Measurements from ENCODE around the gene PIGU. TPM values are rescaled to one million over a fixed set of nuclear protein-coding genes. Genes with fewer than 3 reads are reported as not detected.

PIGU gene
- total RNA-seq, 4 donors from 2014 or later, result 13.6 to 21.7 (median 16.2) TPM

- Histone ChIP-seq H3K27me3 (no peaks in the 10 kb centered on the region), H3K4me1 (peaks cover 42% of the 10 kb centered on the region), H3K36me3 (peaks cover 15% of the 10 kb centered on the region), H3K4me3 (peak overlapping the region; percentile 59), H3K9me3 (no peaks in the 10 kb centered on the region), H3K27ac (peak overlapping the region; percentile 74)
- 0% methylated on average over 29 of the region's 64 CpGs for WGBS
- no peak for TF ChIP-seq CTCF (IDR thresholded peaks at IDR 0.05)
- TF ChIP-seq POLR2A (IDR thresholded peaks at IDR 0.05), result no peak
- peak in 1 of 3 donors; percentile 3 for TF ChIP-seq POLR2AphosphoS5 (IDR thresholded peaks at IDR 0.05)
- TF ChIP-seq EP300 (IDR thresholded peaks at IDR 0.05), result no peak
- peak; percentile 91 to 93 for DNase-seq (ENCODE audit: low spot score in 2 of 2)
Measured at GRCh38 chr20:34709044-34709830, 32.3 kb upstream of the PIGU start.

- peak in 1 of 2 donors; percentile 25 for TF ChIP-seq CTCF (IDR thresholded peaks at IDR 0.05)
- TF ChIP-seq EP300 (IDR thresholded peaks at IDR 0.05), result no peak
- no peak for TF ChIP-seq POLR2A (IDR thresholded peaks at IDR 0.05)
- no peak for TF ChIP-seq POLR2AphosphoS5 (IDR thresholded peaks at IDR 0.05)
- Histone ChIP-seq H3K4me3 (peak overlapping the region; percentile 59), H3K27ac (peak overlapping the region; percentile 74), H3K9me3 (no peaks in the 10 kb centered on the region), H3K27me3 (no peaks in the 10 kb centered on the region), H3K36me3 (peaks cover 9% of the 10 kb centered on the region), H3K4me1 (peaks cover 43% of the 10 kb centered on the region)
- DNase-seq (ENCODE audit: low spot score in 2 of 2), result no peak
- WGBS, result 19% methylated on average over 7 of the region's 22 CpGs
Measured at GRCh38 chr20:34708621-34709043, 31.7 kb upstream of the PIGU start.

- H3K27ac ChIP-seq, result no peak overlapping the region
Measured at GRCh38 chr20:34706912-34707784, 30.3 kb upstream of the PIGU start.

GRCh38 chr20:34706302-34706875, 29.5 kb upstream of the PIGU start:
- peak overlapping the region; percentile 98 for H3K27ac ChIP-seq
- no peak overlapping the region for H3K4me3 ChIP-seq
- DNase-seq (ENCODE audit: low spot score in 2 of 2), result no peak
- H3K4me1 ChIP-seq, result peaks cover 48% of the 10 kb centered on the region
- no peaks in the 10 kb centered on the region for H3K36me3 ChIP-seq
- no peaks in the 10 kb centered on the region for H3K27me3 ChIP-seq
- TF ChIP-seq POLR2AphosphoS5 (IDR thresholded peaks at IDR 0.05), result no peak
- TF ChIP-seq CTCF (IDR thresholded peaks at IDR 0.05), result no peak
- no peak for TF ChIP-seq EP300 (IDR thresholded peaks at IDR 0.05)
- no peak for TF ChIP-seq POLR2A (IDR thresholded peaks at IDR 0.05)
- WGBS, result 100% methylated on average over 1 of the region's 1 CpG
- H3K9me3 ChIP-seq, result no peaks in the 10 kb centered on the region

More at GRCh38 chr20:34706912-34707784, 30.3 kb upstream of the PIGU start:
- H3K4me3 ChIP-seq, result no peak overlapping the region
- DNase-seq (ENCODE audit: low spot score in 2 of 2), result no peak
- H3K27me3 ChIP-seq, result no peaks in the 10 kb centered on the region
- TF ChIP-seq POLR2A (IDR thresholded peaks at IDR 0.05) (no peak), EP300 (IDR thresholded peaks at IDR 0.05) (no peak), POLR2AphosphoS5 (IDR thresholded peaks at IDR 0.05) (no peak), CTCF (IDR thresholded peaks at IDR 0.05) (no peak)
- H3K9me3 ChIP-seq, result no peaks in the 10 kb centered on the region
- H3K36me3 ChIP-seq, result no peaks in the 10 kb centered on the region
- H3K4me1 ChIP-seq, result peaks cover 48% of the 10 kb centered on the region
- WGBS, result 90% methylated on average over 3 of the region's 3 CpGs
